Activated gamma-delta T cell (primary cell): ENCODE measurements around the gene TNS2.

Experiments
- DNase-seq: peaks from one replicate; lab custom pipeline; 2025; lab: John Stamatoyannopoulos, UW

TNS2 gene

GRCh38 chr12:53113951-53114350, 64.1 kb downstream of the TNS2 start:
- no peak for DNase-seq
